GM12875 (cell line): Measurements from ENCODE around the gene LRRC38.

Experiments
- H3K4me3 ChIP-seq: one replicate; pipeline ENCODE4 v1.5.1; 2011; ENCODE audit warnings: low read depth, low read length, control low read depth
- TF ChIP-seq, protein P1 (sequence below): IDR thresholded peaks from 2 replicates; pipeline ENCODE4 v1.5.1; 2011; ENCODE audit warnings: low read depth, mild to moderate bottlenecking, control low read depth, inconsistent platforms, low read length, moderate library complexity, borderline replicate concordance; ENCODE audit not compliant: insufficient read depth

The LRRC38 gene

GRCh38 chr1:13549021-13549420 lies 35.2 kb upstream of the LRRC38 start:
- TF ChIP-seq, protein P1, sequence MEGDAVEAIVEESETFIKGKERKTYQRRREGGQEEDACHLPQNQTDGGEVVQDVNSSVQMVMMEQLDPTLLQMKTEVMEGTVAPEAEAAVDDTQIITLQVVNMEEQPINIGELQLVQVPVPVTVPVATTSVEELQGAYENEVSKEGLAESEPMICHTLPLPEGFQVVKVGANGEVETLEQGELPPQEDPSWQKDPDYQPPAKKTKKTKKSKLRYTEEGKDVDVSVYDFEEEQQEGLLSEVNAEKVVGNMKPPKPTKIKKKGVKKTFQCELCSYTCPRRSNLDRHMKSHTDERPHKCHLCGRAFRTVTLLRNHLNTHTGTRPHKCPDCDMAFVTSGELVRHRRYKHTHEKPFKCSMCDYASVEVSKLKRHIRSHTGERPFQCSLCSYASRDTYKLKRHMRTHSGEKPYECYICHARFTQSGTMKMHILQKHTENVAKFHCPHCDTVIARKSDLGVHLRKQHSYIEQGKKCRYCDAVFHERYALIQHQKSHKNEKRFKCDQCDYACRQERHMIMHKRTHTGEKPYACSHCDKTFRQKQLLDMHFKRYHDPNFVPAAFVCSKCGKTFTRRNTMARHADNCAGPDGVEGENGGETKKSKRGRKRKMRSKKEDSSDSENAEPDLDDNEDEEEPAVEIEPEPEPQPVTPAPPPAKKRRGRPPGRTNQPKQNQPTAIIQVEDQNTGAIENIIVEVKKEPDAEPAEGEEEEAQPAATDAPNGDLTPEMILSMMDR = no peak
- no peak overlapping the region for H3K4me3 ChIP-seq

- TF ChIP-seq, protein P1 = no peak
Observed at GRCh38 chr1:13548281-13548680, 34.5 kb upstream of the LRRC38 start.

DNA sequence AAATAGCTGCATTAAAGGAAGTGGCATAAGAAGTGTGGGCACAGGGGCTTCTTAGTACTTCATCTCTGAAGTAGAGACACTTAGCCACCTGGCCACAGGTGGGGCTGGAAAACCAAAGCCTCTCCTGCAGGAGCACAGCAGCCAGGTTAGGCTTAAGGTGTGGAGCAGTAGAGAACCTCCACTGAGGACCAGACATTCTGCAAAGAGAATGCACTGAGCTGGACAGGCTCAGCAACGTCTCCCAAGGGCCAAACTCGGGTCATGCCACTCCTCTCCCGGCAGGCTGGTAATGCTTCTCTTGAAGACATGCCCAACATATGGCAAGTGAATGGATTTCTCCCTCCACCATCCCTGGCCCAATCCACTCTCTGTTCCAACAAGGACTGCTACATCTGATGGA lies 33.0 kb upstream of the LRRC38 start:
- H3K4me3 ChIP-seq = no peak overlapping the region
- TF ChIP-seq, protein P1 = no peak

More at GRCh38 chr1:13548281-13548680, 34.5 kb upstream of the LRRC38 start:
- no peak overlapping the region for H3K4me3 ChIP-seq

DNA sequence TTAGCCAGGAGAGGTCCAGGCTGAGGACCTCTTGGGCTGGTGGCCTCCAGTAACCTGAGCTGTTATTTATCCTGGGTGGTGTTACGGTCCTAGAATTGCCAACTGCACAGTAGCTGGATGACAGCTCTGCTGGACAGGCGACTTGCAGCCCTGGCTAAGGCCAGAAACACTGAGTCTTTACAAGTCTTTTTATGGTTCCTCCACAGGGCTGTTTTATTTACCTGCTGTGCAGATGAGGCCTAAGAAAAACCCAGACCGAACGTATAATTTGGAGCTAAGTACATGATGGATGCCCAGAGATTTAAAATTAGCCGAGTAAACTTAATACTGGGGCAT lies 30.4 kb upstream of the LRRC38 start:
- TF ChIP-seq, protein P1 = no peak

DNA sequence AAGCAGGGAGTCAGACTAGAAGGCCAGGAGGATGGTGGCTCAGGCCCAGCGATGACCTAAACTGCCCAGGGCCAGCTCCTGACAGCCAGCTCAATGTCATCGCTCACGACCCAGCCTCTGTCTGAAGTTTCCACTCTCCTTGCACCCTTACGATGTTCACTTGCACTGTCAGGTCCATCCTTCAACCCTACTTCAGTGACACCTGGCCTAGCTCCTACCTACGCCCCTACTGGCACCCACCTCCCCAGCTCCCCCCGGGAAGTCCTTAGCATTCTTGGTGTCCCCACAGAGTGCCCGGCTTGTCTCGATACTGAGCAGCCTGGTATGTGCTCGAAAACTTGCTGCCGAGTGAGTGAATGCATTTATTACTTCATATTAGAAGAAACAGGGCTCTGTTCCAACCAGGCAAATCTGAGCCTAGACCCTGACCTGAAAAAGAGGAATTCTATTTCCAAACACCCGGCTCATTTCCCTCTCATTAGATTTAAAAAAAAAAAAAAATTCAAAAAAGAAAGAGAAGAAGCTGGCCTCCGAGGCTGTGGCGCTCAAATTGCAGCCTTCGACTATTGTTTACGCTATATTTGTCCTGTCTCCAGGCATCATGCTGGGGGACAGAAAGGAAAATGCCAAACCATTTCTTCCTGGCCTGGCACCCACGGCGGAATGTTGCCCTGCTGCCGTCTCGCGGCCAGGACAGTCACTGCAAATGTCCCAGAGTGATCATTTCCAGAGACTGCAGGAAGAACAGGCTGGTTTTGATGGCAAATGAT lies 29.8 kb upstream of the LRRC38 start:
- TF ChIP-seq, protein P1 = peak; percentile 50
- H3K4me3 ChIP-seq = no peak overlapping the region

More for the DNA sequence above, 30.4 kb upstream of the LRRC38 start:
- no peak overlapping the region for H3K4me3 ChIP-seq

DNA sequence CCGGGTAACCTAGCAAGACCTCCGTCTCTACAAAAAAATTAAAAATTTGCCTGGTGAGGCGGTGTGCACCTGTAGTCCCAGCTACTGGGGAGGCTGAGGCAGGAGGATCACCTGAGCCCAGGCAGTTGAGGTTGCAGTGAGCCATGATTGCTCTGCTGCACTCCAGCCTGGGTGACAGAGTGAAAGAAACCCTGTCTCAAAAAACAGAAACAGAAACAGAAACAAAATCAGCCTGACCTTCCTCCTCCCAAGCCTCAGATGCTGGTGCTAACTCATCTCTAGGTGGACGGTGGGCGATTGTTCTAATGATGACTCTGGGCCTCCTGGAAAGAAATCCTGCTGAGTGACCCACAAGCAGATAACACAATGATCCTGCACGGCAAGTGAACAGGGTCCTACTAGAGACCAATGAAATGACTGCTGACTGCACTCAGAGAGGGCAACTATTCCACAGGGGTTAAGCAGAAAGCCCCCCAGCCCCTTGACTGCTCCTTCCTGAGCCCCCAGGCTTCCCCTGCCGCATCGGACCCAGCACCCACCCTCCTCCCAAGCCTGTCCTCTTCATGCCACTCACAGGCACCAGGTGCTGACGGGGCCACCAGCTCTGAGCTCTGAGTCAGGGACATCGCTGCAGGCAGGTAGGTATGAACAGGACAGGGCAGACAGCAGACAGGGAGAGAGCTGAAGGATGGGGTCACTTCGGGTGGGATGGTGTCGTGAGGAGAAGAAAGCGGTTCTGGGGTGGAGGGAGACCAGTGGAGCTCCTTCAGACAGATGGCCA lies 27.8 kb upstream of the LRRC38 start:
- no peak overlapping the region for H3K4me3 ChIP-seq
- TF ChIP-seq, protein P1 = no peak
